ENCODE measurements around the gene FADD.
"Not testable (repeated sequence)": the region's sequence is repeated elsewhere in the genome, so short reads cannot be mapped to it uniquely, and the experiment has no call there.

The FADD gene

DNA sequence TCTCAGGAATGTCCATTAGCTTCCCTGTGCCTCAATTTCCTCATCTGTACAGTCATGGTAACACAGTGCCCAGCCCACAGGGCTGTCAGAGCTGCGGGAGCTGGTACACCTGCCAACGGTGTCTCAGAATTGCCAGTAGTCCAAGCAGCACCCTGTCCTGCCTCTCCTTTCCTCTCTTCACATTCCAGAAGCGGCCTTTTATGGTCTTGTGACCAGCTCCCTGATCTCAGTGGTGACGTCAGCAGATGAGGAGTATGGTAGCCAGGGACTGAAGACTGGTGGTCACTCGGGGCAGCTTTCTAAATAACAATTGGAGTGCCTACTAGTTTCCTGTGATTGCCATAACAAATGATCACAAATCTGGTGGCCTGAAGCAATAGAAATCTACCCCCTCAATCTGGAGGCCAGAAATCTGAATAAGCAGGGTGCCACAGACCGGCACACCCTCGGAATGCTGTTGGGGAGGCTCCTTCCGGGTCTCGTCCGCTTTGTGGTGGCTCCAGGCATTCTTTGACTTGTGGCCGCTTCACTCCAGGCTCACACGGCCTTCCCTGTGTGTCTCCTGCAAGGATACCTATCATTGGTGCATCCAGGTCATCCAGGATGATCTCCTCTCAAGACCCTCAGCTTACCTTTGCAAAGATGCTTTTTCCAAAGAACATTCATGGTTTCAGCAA is 2.1 kb downstream of the FADD start:
- no peak for DNase-seq

DNA sequence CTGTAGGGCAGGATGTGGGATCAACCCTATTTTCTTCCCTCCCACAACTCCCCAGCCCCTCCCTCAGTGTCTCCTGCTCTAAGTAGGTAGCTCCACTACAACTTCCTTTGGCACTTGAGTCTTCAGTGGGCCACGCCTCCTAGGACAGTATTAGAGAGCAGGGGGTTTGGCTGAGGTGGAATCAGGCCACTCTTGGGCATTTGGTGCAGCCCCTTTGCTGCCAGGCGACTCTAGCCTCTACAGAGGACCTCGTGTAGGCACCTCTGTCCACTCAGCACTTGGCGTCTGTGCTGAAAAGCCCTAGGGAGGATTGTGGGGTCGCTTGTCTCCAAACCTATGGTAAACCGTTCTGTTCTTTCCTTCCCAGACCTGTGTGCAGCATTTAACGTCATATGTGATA is 2.7 kb downstream of the FADD start:
- DNase-seq = no peak

DNA sequence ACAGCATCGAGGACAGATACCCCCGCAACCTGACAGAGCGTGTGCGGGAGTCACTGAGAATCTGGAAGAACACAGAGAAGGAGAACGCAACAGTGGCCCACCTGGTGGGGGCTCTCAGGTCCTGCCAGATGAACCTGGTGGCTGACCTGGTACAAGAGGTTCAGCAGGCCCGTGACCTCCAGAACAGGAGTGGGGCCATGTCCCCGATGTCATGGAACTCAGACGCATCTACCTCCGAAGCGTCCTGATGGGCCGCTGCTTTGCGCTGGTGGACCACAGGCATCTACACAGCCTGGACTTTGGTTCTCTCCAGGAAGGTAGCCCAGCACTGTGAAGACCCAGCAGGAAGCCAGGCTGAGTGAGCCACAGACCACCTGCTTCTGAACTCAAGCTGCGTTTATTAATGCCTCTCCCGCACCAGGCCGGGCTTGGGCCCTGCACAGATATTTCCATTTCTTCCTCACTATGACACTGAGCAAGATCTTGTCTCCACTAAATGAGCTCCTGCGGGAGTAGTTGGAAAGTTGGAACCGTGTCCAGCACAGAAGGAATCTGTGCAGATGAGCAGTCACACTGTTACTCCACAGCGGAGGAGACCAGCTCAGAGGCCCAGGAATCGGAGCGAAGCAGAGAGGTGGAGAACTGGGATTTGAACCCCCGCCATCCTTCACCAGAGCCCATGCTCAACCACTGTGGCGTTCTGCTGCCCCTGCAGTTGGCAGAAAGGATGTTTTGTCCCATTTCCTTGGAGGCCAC is 3.3 kb downstream of the FADD start:
- no peak for DNase-seq

DNA sequence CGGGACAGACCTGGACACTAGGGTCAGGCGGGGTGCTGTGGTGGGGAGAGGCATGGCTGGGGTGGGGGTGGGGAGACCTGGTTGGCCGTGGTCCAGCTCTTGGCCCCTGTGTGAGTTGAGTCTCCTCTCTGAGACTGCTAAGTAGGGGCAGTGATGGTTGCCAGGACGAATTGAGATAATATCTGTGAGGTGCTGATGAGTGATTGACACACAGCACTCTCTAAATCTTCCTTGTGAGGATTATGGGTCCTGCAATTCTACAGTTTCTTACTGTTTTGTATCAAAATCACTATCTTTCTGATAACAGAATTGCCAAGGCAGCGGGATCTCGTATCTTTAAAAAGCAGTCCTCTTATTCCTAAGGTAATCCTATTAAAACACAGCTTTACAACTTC is 3.9 kb downstream of the FADD start:
- no peak for DNase-seq

DNA sequence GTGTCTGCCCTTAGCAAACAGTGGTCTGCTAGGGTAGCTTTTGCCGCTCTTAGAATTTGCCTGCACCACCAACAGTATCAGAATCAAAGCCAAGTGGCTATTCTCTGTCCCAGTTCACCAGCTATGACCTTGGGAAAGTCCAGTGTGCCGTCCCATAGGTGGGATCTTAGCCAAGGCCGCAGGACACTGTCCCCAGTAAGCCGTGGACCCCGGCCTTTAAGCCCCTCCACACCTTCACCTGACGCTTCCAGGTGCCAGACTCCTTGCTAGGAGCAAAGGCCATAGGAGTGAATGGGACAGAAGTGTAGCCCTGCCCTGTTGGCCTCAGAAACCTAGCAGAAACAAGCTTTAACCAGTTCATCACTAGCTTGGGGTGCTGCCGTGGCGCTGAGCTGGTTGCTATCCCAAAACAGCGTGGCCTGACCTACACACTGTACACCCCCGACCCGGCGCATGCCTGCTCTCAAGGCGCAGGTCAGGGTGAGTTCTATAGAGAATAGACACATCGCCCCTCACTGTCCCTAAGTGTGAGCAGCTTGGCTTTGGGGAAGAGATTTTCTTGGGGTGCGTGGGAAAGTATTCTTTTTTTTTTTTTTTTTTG is 4.5 kb downstream of the FADD start:
- DNase-seq = no peak

DNA sequence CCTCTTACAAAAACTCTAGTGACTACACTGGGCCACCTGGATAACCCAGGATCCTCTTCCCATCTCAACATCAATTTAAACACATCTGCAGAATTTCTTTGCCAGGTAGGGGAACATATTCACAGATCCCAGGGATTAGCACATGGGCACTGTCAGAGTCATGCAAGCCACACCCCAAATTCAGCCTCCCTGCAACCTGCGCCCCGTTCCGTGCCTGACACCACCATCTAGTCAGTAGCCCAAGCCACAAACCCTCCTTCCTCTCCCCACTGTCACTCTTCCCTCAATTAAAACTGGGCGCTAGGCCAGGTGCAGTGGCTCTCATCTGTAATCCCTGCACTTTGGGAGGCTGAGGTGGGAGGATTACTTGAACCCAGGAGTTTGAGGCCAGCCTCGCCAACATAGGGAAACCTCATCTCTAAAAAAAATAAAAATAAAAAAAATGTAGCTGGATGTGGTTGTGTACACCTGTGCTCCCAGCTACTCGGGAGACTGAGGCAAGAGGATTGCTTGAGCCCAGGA is 6.4 kb downstream of the FADD start:
- no peak for DNase-seq

DNA sequence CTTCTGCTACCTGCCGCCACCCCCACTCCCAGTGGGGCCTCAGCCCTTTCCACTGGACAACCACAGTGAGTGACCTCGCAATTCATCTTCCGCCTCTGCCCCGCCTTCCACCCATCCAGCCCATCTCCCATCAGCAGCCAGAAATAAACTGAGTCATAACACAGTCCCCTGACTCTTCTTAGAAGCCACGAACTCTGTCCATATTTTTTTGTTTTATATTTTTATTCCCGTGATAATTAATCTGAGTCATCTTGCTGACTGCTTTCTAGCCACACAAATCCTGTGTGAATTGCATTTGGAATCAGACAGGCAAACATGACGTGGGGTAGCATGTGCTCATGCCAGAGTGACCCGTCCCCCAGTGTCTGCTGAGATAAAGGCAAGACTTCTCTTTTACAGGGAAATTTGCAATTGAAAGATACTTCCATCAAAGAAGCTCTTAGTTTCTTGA is 7.0 kb downstream of the FADD start:
- DNase-seq = no peak

DNA sequence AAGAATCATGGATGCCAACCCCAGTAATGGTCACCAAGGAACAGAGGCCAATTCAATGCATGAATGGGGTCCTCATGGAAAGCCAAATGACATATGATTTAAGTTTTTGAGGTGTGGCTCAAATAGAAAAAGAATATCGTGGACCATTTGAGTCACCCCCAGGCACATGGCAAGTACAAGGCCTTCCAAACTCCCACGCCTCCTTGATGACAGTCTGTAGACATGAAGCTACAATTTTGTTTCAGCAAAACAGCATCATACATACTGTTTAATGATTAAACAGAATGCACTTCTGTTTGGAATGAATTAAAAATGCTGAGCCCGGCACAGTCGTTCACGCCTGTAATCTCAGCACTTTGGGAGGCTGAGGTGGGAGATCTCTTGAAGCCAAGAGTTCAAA is 7.4 kb downstream of the FADD start:
- DNase-seq = no peak

DNA sequence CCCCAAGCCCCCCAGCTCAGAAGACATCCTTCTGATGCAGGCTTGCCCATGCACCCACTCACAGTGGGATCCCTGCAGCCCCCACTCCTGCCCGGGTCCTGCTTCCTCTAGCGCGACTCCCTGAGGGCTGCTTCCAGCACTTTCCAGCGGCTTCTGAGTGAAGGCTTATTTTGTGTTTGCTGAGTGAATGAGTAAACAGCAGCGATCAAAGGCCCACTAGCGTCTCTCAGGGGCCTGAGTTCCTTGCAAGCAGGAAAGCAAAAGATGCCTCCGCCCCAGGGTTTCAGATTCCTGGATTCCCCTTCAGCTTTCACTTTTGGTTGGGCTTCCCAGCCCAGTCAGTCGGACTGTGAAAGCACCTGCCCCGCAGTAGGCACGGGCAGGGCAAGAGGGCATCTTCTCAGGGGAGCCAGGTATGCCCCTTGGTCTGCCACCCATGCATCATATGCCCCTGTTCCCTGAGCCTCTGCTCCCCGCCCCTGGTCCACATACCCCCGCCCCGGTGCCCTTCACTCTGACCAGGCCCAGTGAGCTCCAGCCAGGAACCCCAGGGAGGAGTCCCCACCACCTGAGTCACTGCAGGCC is 9.2 kb downstream of the FADD start:
- no peak for DNase-seq

DNA sequence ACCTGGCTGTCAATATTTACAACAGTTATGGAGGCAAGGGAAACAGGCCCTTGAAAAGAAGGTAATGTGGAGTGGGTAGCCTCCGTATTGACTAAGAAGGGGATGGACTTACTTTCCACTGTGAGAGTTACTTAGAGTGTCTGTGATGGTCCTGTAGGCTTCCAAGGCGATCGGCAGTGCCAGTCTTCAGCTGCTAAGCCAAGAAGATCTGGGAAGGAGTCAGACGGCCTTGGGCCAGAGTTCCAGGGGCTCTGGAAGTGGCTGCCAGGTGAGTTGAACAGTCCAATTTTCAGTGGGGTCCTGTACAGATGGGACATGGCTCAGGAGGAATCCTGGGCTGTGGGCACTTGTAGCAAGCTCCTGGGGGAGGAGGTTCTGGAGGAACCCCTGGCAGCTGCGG is 14.3 kb downstream of the FADD start:
- not testable (repeated sequence) for DNase-seq

DNA sequence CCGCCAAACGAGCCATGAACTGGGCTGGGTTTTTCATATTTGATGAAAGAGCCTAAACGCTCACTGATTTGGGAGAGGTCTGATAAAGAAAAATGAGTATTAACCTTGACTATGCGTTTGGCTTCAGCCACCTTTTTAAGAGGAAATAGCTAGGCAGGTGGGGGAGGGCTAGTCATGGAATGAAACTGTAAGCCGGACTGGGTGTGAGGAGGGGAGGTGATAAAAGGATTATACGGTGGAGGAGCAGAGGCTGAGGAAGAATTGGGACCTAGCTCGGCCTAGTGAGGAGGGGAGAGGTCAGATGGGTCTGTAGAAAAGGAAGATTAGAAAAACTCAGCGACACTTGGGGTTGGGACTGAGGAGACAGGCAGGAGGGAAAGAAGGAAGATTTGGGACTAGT is 15.0 kb downstream of the FADD start:
- DNase-seq = not testable (repeated sequence)

DNA sequence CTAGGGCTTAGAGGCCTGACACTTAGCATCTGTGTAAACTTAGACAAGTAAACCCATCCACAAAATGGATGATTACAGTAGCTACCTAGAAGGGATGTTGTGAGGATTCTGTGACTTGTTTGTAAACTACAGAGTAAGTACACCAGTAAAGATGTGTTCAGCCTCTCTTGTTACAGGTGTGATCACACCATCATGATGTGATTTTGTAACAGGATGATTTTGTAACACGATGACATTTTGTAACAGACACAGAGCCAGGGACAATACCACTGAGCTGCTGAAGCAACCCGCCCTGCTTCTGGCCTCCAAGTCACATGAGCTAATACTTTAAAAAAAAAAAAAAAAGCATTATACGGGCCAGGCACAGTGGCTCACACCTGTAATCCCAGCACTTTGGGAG is 17.0 kb downstream of the FADD start:
- no peak for DNase-seq

DNA sequence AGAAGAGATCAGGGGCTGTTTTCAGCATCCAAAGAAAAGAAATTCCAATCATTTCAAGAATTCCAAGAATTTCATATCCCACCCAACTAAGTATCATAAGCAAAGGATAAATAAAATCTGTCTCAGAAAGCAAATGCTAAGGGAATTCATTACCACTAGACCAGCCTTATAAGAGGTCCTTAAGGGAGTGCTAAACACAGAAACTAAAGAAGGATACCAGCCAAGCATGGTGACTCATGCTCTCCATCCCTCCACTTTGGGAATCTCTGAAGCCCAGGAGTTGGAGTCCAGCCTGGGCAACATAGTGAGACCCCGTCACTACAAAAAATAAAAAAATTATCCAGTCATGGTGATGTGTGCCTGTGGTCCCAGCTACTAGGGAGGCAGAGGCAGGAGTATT is 17.8 kb downstream of the FADD start:
- no peak for DNase-seq

DNA sequence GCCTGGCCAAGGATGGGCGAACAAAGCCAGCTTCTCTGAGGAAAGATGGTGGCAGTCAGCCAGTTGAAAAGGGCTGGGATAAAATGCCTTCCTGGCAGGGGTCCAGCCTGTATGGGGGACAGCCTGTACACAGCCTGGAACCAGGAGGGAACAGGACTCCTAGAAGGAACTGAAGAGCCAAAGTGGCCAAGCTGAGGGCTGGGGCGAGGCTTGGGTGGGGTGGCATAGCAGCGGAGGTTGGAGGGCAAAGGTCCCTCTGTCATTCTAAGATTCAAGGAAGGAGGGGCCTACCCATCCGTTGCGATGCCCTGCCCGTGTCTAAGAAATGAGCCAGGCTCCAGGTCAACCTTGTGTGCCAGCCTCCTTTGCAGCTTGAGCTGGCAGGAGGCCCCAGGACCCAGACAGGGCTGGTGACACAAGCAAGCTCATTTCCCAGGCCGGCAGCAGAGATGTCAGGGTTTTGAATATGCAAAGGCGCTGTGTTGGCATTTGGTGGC is 22.6 kb downstream of the FADD start:
- DNase-seq = no peak

DNA sequence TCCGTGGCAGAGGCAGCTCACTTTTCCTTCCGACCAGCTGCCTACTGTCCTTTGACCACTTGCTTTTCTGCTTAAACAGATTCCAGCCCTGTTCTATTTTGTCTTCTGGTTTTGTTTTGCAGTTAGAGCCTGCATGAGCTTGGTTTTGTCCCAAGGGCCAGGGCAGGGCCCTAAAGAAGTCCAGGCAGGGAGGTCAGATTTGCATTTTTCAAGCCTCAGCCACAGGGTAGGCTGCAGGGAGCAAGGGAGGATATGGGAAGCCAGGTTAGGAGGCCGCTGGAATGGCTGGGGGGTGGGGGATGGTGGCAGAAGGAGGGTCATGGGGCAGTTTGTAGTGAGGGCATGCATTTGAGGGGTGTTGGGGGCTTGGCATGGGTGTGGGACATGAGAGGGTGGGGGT is 23.1 kb downstream of the FADD start:
- DNase-seq = no peak

DNA sequence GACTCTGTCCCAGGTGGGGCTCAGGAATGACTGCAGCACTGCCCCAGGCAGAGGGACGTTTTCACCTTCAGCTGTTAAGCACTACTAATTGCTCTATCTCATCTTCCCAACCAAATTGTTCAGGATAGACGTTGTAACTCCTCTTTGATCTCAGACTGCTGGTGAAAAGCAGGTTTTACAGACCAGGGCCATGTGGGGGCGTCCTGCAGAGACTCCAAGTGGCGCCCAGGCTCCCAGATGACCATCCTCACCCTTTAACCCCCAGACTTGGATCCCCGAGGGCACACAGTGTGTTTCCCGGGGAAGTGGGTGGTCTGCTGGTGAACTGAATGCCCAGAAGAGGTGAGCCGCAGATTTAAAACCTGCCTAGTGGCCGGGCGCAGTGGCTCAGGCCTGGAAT is 23.9 kb downstream of the FADD start:
- no peak for DNase-seq

DNA sequence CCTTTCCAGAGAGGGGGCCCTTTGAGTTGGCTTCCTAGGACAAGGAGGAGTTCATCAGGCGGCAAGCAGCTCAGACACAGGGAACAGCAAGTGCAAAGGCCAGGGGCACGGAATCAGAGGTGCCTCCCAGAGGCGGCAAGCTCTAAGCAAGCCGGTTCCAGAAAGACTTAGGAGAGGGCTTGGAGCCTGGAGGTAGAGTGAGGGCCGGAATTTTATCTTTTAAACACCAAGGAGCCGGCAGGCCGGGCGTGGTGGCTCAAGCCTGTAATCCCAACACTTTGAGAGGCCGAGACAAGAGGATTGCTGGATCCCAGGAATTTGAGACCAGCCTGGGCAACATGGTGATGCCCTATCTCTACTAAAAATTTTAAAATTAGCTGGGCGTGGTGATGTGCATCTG is 26.6 kb downstream of the FADD start:
- no peak for DNase-seq

DNA sequence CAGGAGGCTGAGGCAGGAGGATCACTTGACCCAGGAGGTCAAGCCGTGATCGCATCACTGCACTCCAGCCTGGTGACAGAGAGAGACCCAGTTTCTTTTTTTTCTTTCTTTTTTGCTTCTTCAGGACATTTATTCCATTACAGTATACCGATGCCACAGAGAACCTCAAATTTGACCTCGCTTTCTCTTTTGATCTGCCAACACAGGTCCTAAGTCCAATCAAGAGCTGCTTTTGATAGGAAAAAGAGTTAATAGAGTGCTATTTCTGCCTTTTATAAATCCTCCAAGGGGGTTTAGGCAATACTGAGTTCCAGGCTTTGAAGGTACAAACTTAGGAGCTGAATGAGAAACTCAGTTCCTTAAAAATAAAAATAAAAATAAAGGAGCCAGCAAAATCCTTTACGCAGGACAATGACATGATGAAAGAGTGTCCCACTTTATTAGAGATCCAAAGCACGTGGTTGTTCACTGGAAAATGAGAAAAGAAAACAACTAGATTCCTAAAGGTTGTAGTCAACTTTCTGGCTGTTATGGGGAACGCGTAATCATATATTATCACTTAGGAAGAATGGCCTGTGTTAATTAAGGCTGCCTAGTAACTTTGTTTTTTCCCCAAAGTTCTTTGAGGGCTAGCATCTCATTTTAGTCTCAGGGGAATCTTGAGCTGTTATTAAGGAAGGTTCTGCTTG is 27.2 kb downstream of the FADD start:
- DNase-seq = no peak

DNA sequence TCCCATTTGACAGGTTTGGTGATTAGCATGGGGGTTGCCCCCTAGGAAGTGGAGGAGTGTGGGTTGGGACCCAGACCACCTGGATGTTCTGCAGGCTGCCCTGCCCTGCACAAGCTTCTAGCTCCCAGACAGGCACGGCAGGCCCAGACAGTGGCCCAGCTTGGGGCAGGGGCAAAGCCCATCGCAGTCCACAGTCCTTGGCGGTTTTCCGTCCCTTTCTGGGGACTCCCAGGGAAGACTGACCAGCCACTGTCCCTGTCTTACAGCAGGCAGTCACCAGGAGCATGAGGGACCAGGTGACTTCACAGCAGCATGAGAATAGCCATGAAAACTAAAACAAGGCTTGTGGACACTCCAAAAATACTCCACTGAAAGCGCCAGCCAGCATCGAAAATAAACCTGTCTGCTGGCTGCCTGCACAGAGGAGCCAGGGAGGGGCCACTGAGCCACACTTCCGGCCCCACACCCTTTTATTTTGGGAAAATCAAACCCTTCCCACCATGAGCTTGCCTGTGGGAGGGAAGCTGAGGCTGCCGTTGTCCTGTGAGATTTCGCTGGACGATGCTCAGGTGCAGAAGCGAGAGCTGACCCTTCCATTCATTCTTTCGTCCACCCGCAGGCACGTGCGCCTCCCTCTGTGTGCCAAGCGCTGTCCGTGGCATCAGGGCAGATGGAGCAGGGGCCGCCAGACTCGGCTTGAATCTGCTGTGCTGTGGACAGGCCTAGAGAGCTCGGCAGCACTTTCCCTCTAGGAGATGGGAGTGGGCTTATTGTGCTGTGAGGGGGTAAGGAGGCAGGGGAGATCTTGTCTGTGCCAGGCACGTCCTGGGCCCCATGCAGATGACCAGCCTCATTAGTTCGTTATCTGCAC is 28.0 kb downstream of the FADD start:
- DNase-seq = no peak

DNA sequence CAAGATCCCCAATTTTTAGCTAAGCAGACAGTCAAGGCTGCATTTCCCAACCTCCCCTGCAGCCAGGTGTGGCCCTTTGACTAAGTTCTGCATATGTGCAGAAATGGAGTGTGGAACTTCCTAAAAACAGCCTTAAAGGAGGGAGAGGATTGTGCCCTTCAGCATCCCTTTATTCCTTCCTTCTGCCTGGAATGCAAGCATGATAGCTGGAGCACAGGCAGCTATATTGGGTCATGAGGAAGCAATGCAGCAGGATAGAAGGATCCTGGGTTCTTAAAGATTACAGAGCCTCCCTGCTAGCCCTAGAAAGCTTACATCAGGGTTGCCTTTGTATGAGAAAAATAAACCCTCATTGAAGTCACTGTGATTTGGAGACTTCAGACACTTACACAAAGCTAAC is 29.9 kb downstream of the FADD start:
- no peak for DNase-seq

DNA sequence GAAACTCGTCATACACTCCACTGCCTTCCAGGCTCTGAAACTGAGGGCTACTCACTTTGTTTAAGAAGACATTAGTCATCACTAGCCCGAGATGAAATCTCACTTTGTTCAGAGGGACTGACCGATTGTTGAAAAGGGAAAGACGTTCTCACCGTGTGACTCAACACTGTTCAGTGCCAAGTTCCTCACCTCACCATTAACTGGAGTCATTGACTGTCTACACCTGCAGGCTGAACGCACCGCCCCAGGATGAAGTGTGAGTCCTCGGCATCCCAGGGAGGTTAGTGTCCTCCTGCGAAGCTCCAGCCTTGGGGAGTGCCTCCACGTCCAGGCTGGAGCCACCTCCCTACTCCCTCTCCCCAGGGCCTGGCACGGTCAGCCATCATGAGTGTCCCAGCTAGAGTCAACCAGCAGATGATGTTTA is 30.4 kb downstream of the FADD start:
- no peak for DNase-seq

DNA sequence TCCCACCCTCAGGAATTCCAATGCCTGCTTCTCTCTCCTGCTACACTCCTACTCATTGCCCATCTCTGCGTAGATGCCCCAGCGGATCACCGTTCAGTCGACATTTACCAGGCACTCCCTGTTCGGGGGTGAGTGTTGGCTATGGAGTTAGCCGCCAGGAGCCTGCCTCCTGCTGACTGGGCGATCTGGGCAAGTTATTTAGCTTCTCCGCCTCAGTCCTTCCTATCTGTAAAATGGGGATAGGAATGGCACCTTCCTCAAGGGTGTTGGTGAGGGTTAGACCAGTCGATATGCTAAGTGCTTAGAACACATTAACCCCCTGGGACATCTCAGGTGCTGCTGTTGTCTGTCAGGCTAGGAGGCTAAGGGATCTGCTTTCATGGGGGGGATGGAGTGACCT is 30.9 kb downstream of the FADD start:
- no peak for DNase-seq
